Panc1 (cell line): ENCODE results near the gene MED28. TPM values are rescaled to one million over a fixed set of nuclear protein-coding genes. Genes with fewer than 3 reads are reported as not detected.

Experiments
- ATAC-seq: fragments of 200-7000 bp; cut with Tn5 transposase; 2 replicates; pipeline ENCODE4 v1.9.1; 2020; ENCODE audit warnings: mild to moderate bottlenecking, moderate library complexity
- BruUV-seq: library from RNA; stranded (reverse); fragments of 400-500 nt; replicated peaks from 2 replicates; lab custom pipeline; 2021; lab: Mats Ljungman, UMichigan
- CTCF ChIA-PET: fragments of 300-600 bp; sonication (Branson Sonifier 250); formaldehyde crosslinking; loops from one replicate; lab custom pipeline; 2022; ENCODE audit warnings: antibody characterized with exemption; lab: Charles Lee
- POLR2A ChIA-PET: fragments of 300-600 bp; sonication (Branson Sonifier 250); formaldehyde crosslinking; loops from one replicate; lab custom pipeline; 2022; ENCODE audit warnings: antibody characterized with exemption; lab: Charles Lee
- DNase-seq: peaks from one replicate; pipeline ENCODE4 v3.0.0-alpha.2; 2010; ENCODE audit warnings: low read depth, low spot score
- H3K27ac ChIP-seq: 2 replicates; pipeline ENCODE4 v1.5.1; 2011; ENCODE audit warnings: mild to moderate bottlenecking, low read length, inconsistent platforms
- H3K27me3 ChIP-seq: fragments of 200-500 bp; sonication (Bioruptor generic); 2 replicates; pipeline ENCODE4 v1.6.0; 2014; ENCODE audit warnings: low read length, inconsistent platforms; ENCODE audit not compliant: control insufficient read depth, insufficient read depth
- H3K36me3 ChIP-seq: fragments of 200-500 bp; sonication (Bioruptor generic); 2 replicates; pipeline ENCODE4 v1.5.1; 2014; ENCODE audit warnings: inconsistent platforms, mild to moderate bottlenecking, low read length, moderate library complexity; ENCODE audit not compliant: control insufficient read depth, insufficient read depth
- H3K4me1 ChIP-seq: 2 replicates; pipeline ENCODE4 v1.5.1; 2011; ENCODE audit warnings: inconsistent platforms, mild to moderate bottlenecking, low read length, moderate library complexity; ENCODE audit not compliant: control insufficient read depth, insufficient read depth
- H3K4me3 ChIP-seq, 2 experiments: 2 replicates each; pipeline ENCODE4 v1.5.1; 2011 to 2012; ENCODE audit warnings: low read depth in 2 of 2, low read length in 2 of 2, mild to moderate bottlenecking in 2 of 2, inconsistent platforms in 1 of 2, moderate library complexity in 1 of 2
- H3K9me3 ChIP-seq: fragments of 200-500 bp; sonication (Bioruptor generic); 2 replicates; pipeline ENCODE4 v1.5.1; 2014; ENCODE audit warnings: low read depth, mild to moderate bottlenecking, inconsistent platforms, low read length, moderate library complexity; ENCODE audit not compliant: control insufficient read depth, insufficient read depth
- CTCF ChIP-seq: fragments of 450-650 bp; IDR thresholded peaks from 2 replicates; pipeline ENCODE4 v1.5.1; 2017; ENCODE audit warnings: mild to moderate bottlenecking
- POLR2AphosphoS5 ChIP-seq: IDR thresholded peaks from 2 replicates; pipeline ENCODE4 v1.6.1; 2012; ENCODE audit warnings: mild to moderate bottlenecking, low read depth, low read length, moderate library complexity
- REST ChIP-seq, 2 experiments: IDR thresholded peaks; 2 replicates each; pipeline ENCODE4 v1.6.1; 2011 to 2012; ENCODE audit warnings: low read depth in 2 of 2, control low read depth in 1 of 2, low read length in 1 of 2, mild to moderate bottlenecking in 1 of 2, moderate library complexity in 1 of 2; ENCODE audit not compliant: insufficient read depth in 1 of 2
- SIN3A ChIP-seq: IDR thresholded peaks from 2 replicates; pipeline ENCODE4 v1.6.1; 2012; ENCODE audit warnings: low read depth, mild to moderate bottlenecking, low read length, moderate library complexity, borderline replicate concordance; ENCODE audit not compliant: insufficient read depth
- TCF7L2 ChIP-seq: IDR thresholded peaks from 2 replicates; pipeline ENCODE4 v1.6.1; 2011; ENCODE audit warnings: mild to moderate bottlenecking, low read depth, low read length, inconsistent platforms
- in situ Hi-C: cut with HindIII; loops from 2 replicates; pipeline ENCODE4 v1.10.0; 2016; ENCODE audit warnings: low sequenced_read_pairs, low pct_unique_long_range_greater_than_20kb
- intact Hi-C: fragments of 100-400 bp; cut with micrococcal nuclease; formaldehyde crosslinking; loops from one replicate; pipeline ENCODE4 v1.10.0; 2022; ENCODE audit not compliant: unreplicated experiment
- total RNA-seq: library from RNA; stranded (reverse); gene quantifications from one replicate; pipeline ENCODE4 v1.2.1, GENCODE V29; 2021; ENCODE audit not compliant: unreplicated experiment

The MED28 gene
- total RNA-seq, 1 experiment from 2014 or later, result 32.1 TPM

GRCh38 chr4:17665346-17665745 lies 50.9 kb downstream of the MED28 start:
- Histone ChIP-seq H3K36me3 (no peaks in the 10 kb centered on the region), H3K9me3 (no peaks in the 10 kb centered on the region), H3K27ac (no peak overlapping the region), H3K27me3 (no peaks in the 10 kb centered on the region), H3K4me1 (no peaks in the 10 kb centered on the region), H3K4me3 (no peak overlapping the region)
- ATAC-seq (no peak), DNase-seq (no peak)
- CTCF ChIA-PET, result no interaction called here
- in situ Hi-C loops (no loop called here), intact Hi-C loops (no loop called here)
- BruUV-seq, result no TSS peak
- no peak for TF ChIP-seq CTCF
- no peak for TF ChIP-seq TCF7L2
- no peak for TF ChIP-seq SIN3A
- TF ChIP-seq REST (IDR thresholded peaks at IDR 0.05; ENCODE audit: insufficient read depth in 1 of 2, low read depth in 2 of 2, low read length in 1 of 2), result no peak
- no peak for TF ChIP-seq POLR2AphosphoS5
- POLR2A ChIA-PET, result no interaction called here

GRCh38 chr4:17665852-17666251 lies 51.4 kb downstream of the MED28 start:
- CTCF ChIA-PET, result no interaction called here
- ATAC-seq, result no peak

More at GRCh38 chr4:17665852-17666251, 51.4 kb downstream of the MED28 start:
- no TSS peak for BruUV-seq
- no peaks in the 10 kb centered on the region for H3K4me1 ChIP-seq
- POLR2A ChIA-PET, result no interaction called here
- H3K36me3 ChIP-seq, result no peaks in the 10 kb centered on the region
- no peak overlapping the region for H3K4me3 ChIP-seq
- no peak overlapping the region for H3K27ac ChIP-seq
- TF ChIP-seq POLR2AphosphoS5 (no peak), TCF7L2 (no peak), SIN3A (no peak), REST (IDR thresholded peaks at IDR 0.05; ENCODE audit: insufficient read depth in 1 of 2, low read depth in 2 of 2, low read length in 1 of 2) (no peak), CTCF (no peak)
- intact Hi-C loops (no loop called here), in situ Hi-C loops (no loop called here)
- H3K9me3 ChIP-seq, result no peaks in the 10 kb centered on the region
- no peak for DNase-seq
- H3K27me3 ChIP-seq, result no peaks in the 10 kb centered on the region
